Upper lobe of right lung (tissue), 1 donor: ENCODE data around the gene KCNMA1. TPM values are rescaled to one million over a fixed set of nuclear protein-coding genes. Genes with fewer than 3 reads are reported as not detected.
"Not testable (repeated sequence)": the region's sequence is repeated elsewhere in the genome, so short reads cannot be mapped to it uniquely, and the experiment has no call there.

Source experiments
- ATAC-seq: fragments of 200-7000 bp; cut with Tn5 transposase; one replicate; pipeline ENCODE4 v1.9.1; 2020; ENCODE audit warnings: mild to moderate bottlenecking, moderate library complexity
- DNase-seq: peaks from one replicate; pipeline ENCODE4 v3.0.0-alpha.2; 2020
- H3K27ac ChIP-seq: fragments of 200-600 bp; one replicate; pipeline ENCODE4 v1.8.0; 2022
- H3K27me3 ChIP-seq: fragments of 200-600 bp; one replicate; pipeline ENCODE4 v1.8.0; 2022; ENCODE audit warnings: mild to moderate bottlenecking
- H3K36me3 ChIP-seq: fragments of 200-600 bp; one replicate; pipeline ENCODE4 v1.8.0; 2022
- H3K4me1 ChIP-seq: fragments of 200-600 bp; one replicate; pipeline ENCODE4 v1.8.0; 2022
- H3K4me3 ChIP-seq: fragments of 200-600 bp; one replicate; pipeline ENCODE4 v1.8.0; 2022; ENCODE audit warnings: mild to moderate bottlenecking
- H3K9me3 ChIP-seq: fragments of 200-600 bp; one replicate; pipeline ENCODE4 v1.8.0; 2022
- CTCF ChIP-seq: fragments of 200-600 bp; IDR thresholded peaks from one replicate; pipeline ENCODE4 v1.8.0; 2022; ENCODE audit warnings: antibody characterized with exemption
- intact Hi-C: fragments of 100-400 bp; cut with DNase I; formaldehyde crosslinking; loops from one replicate; pipeline ENCODE4 v1.11.0; 2022
- total RNA-seq: library from RNA; stranded (reverse); fragmentation: NEBNext Ultra II Directional; extraction: Animal tissue kit (Norgen Biotek cat#: 25700); gene quantifications from one replicate; pipeline ENCODE4 v1.2.1, GENCODE V29; 2021
- donor health status: DM: no; HTN: yes; CAD: no; lungs with severe emphysema.

KCNMA1 gene
- total RNA-seq, 1 donor from 2014 or later, result 26.3 TPM

GRCh38 chr10:77415313-77415960 lies 222.2 kb downstream of the KCNMA1 start:
- Histone ChIP-seq H3K4me3 (no peak overlapping the region), H3K27me3 (no peaks in the 10 kb centered on the region), H3K36me3 (no peaks in the 10 kb centered on the region), H3K9me3 (no peaks in the 10 kb centered on the region), H3K27ac (no peak overlapping the region), H3K4me1 (peaks cover 2% of the 10 kb centered on the region)
- intact Hi-C loops, result no loop called here
- no peak for ATAC-seq
- no peak for DNase-seq
- TF ChIP-seq CTCF, result no peak

- Histone ChIP-seq H3K27ac (no peak overlapping the region), H3K4me1 (peaks cover 12% of the 10 kb centered on the region), H3K36me3 (no peaks in the 10 kb centered on the region), H3K4me3 (no peak overlapping the region), H3K27me3 (no peaks in the 10 kb centered on the region), H3K9me3 (no peaks in the 10 kb centered on the region)
- TF ChIP-seq CTCF, result no peak
- no peak for ATAC-seq
- no peak for DNase-seq
- intact Hi-C loops, result no loop called here
These were observed 224.4 kb downstream of the KCNMA1 start for GRCh38 chr10:77413231-77413630.

GRCh38 chr10:77412573-77413133 lies 225.0 kb downstream of the KCNMA1 start:
- intact Hi-C loops, H3K27me3 ChIP-seq, H3K9me3 ChIP-seq, H3K4me3 ChIP-seq, DNase-seq, H3K36me3 ChIP-seq, ATAC-seq, H3K27ac ChIP-seq: not testable (repeated sequence)
- H3K4me1 ChIP-seq, result peaks cover 12% of the 10 kb centered on the region

GRCh38 chr10:77411805-77412204 lies 225.8 kb downstream of the KCNMA1 start:
- no peak for TF ChIP-seq CTCF
- ATAC-seq, result no peak
- intact Hi-C loops, result no loop called here
- Histone ChIP-seq H3K36me3 (no peaks in the 10 kb centered on the region), H3K4me1 (peaks cover 12% of the 10 kb centered on the region), H3K27ac (no peak overlapping the region), H3K4me3 (no peak overlapping the region), H3K27me3 (no peaks in the 10 kb centered on the region), H3K9me3 (no peaks in the 10 kb centered on the region)
- no peak for DNase-seq

- no peak overlapping the region for H3K4me3 ChIP-seq
- H3K27me3 ChIP-seq, result no peaks in the 10 kb centered on the region
- TF ChIP-seq CTCF, result no peak
- H3K9me3 ChIP-seq, result no peaks in the 10 kb centered on the region
- no peaks in the 10 kb centered on the region for H3K36me3 ChIP-seq
- no peak overlapping the region for H3K27ac ChIP-seq
- intact Hi-C loops, result no loop called here
- no peak for DNase-seq
- no peak for ATAC-seq
- peaks cover 18% of the 10 kb centered on the region for H3K4me1 ChIP-seq
These were observed 227.1 kb downstream of the KCNMA1 start for GRCh38 chr10:77410523-77410922.

- H3K9me3 ChIP-seq, result no peaks in the 10 kb centered on the region
- DNase-seq (peak; percentile 75), ATAC-seq (peak; percentile 74)
- H3K36me3 ChIP-seq, result no peaks in the 10 kb centered on the region
- H3K27ac ChIP-seq, result no peak overlapping the region
- no peaks in the 10 kb centered on the region for H3K27me3 ChIP-seq
- TF ChIP-seq CTCF, result no peak
- H3K4me3 ChIP-seq, result no peak overlapping the region
- H3K4me1 ChIP-seq, result peaks cover 18% of the 10 kb centered on the region
- intact Hi-C loops, result no loop called here
These were observed 227.7 kb downstream of the KCNMA1 start for GRCh38 chr10:77409697-77410471.
